ENCODE data around the gene PCP4. TPM values are rescaled to one million over a fixed set of nuclear protein-coding genes. Genes with fewer than 3 reads are reported as not detected.

PCP4 gene
- total RNA-seq, 4 donors from 2014 or later = not detected

DNA sequence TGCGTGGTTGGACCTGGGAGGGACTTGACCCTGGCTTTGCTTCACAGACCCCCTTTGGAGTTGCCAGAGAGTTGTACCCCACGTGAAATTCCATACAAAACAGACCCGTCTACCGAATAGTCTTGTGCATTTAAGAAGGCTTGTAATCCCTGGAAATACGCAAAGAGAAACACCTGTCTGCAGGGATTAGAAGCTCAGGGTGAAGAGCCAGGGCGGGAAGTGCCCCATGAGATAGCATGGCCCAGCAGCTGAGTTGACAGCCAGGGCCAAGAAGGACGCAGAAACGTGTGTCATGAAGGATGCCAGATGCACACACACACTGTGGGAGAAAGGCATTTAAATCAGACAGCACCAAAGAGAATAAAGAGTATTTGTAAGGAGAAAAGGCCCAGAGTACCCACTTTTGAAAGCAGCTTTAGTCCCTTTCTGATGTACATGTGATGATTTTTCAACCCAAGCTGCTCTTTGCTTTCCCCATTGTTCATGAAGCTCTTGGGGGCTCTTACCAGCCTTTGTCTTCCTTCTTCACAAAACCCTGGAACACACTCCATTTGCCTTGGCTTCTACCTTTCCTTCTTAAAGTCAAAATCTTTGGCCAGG lies 46.6 kb downstream of the PCP4 start:
- Histone ChIP-seq H3K4me1 (no peaks in the 10 kb centered on the region), H3K36me3 (no peaks in the 10 kb centered on the region), H3K4me3 (no peak overlapping the region), H3K27me3 (no peaks in the 10 kb centered on the region), H3K9me3 (no peaks in the 10 kb centered on the region), H3K27ac (no peak overlapping the region)
- intact Hi-C loops (cut with DNase I; ENCODE audit: low total_unique reads) = no loop called here
- in situ Hi-C loops (cut with MboI; ENCODE audit: low sequenced_read_pairs in 4 of 4) = no loop called here
- DNase-seq (no peak), ATAC-seq (no peak)
- TF ChIP-seq POLR2A (IDR thresholded peaks at IDR 0.05) = no peak
- TF ChIP-seq, protein P1, sequence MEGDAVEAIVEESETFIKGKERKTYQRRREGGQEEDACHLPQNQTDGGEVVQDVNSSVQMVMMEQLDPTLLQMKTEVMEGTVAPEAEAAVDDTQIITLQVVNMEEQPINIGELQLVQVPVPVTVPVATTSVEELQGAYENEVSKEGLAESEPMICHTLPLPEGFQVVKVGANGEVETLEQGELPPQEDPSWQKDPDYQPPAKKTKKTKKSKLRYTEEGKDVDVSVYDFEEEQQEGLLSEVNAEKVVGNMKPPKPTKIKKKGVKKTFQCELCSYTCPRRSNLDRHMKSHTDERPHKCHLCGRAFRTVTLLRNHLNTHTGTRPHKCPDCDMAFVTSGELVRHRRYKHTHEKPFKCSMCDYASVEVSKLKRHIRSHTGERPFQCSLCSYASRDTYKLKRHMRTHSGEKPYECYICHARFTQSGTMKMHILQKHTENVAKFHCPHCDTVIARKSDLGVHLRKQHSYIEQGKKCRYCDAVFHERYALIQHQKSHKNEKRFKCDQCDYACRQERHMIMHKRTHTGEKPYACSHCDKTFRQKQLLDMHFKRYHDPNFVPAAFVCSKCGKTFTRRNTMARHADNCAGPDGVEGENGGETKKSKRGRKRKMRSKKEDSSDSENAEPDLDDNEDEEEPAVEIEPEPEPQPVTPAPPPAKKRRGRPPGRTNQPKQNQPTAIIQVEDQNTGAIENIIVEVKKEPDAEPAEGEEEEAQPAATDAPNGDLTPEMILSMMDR (IDR thresholded peaks at IDR 0.05 in 4 of 5, conservative IDR thresholded peaks at IDR 0.05 in 1 of 5) = no peak

DNA sequence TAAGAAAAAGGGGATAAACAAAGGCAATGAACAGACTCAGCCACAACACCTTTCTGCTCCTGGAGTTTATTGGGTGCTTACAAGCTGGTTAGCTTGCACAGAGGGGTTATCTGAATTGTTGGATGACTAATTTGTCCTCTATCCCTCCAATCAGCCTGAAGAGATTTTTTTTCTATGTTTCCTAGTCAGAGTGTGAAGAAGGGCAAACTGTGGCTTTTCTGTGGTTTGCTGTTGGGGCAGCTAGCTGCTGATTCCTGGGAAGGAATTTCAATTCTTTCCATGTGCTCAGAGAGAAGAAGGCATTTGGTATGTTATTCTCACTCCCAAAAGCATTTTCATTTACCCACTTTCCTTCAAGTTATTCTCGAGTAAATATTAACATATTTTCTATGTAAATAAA lies 48.6 kb downstream of the PCP4 start:
- Histone ChIP-seq H3K36me3 (no peaks in the 10 kb centered on the region), H3K4me3 (no peak overlapping the region), H3K4me1 (no peaks in the 10 kb centered on the region), H3K27me3 (no peaks in the 10 kb centered on the region), H3K27ac (no peak overlapping the region), H3K9me3 (no peaks in the 10 kb centered on the region)
- TF ChIP-seq, protein P1 (IDR thresholded peaks at IDR 0.05 in 4 of 5, conservative IDR thresholded peaks at IDR 0.05 in 1 of 5) = no peak
- no peak for TF ChIP-seq POLR2A (IDR thresholded peaks at IDR 0.05)
- DNase-seq (no peak), ATAC-seq (no peak)
- in situ Hi-C loops (cut with MboI; ENCODE audit: low sequenced_read_pairs in 4 of 4) (no loop called here), intact Hi-C loops (cut with DNase I; ENCODE audit: low total_unique reads) (no loop called here)

DNA sequence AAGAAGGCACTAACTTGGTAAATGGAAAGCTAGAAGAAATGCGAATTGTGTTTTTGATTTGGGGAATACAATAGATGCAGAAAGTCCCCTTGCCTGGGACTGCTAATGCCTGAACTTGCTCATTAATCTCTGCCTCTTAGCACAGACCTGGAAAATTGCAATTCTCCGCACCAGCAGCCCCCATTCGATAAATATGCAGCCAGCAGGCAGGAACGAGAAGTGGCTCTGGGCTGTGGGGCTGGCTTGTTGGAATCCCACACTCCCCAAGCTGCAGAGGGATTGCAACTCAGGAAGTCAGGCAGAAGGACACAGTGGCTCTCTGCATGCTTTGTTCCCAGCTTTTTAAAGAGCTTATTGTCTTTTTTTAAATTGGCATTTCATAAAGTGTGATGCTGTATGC lies 51.3 kb downstream of the PCP4 start:
- ATAC-seq (no peak), DNase-seq (no peak)
- intact Hi-C loops (cut with DNase I; ENCODE audit: low total_unique reads) = no loop called here
- no peaks in the 10 kb centered on the region for H3K4me1 ChIP-seq
- no peaks in the 10 kb centered on the region for H3K9me3 ChIP-seq
- H3K4me3 ChIP-seq = no peak overlapping the region
- in situ Hi-C loops (cut with MboI; ENCODE audit: low sequenced_read_pairs in 4 of 4) = no loop called here
- no peaks in the 10 kb centered on the region for H3K36me3 ChIP-seq
- H3K27me3 ChIP-seq = no peaks in the 10 kb centered on the region
- no peak overlapping the region for H3K27ac ChIP-seq
- TF ChIP-seq POLR2A (IDR thresholded peaks at IDR 0.05) = no peak
- TF ChIP-seq, protein P1 (IDR thresholded peaks at IDR 0.05 in 4 of 5, conservative IDR thresholded peaks at IDR 0.05 in 1 of 5) = no peak

- Histone ChIP-seq H3K4me1 (no peaks in the 10 kb centered on the region), H3K27ac (no peak overlapping the region), H3K27me3 (no peaks in the 10 kb centered on the region), H3K9me3 (no peaks in the 10 kb centered on the region), H3K36me3 (no peaks in the 10 kb centered on the region), H3K4me3 (no peak overlapping the region)
- DNase-seq = no peak
- intact Hi-C loops (cut with DNase I; ENCODE audit: low total_unique reads) (no loop called here), in situ Hi-C loops (cut with MboI; ENCODE audit: low sequenced_read_pairs in 4 of 4) (no loop called here)
- TF ChIP-seq, protein P1 (IDR thresholded peaks at IDR 0.05 in 4 of 5, conservative IDR thresholded peaks at IDR 0.05 in 1 of 5) = no peak
- TF ChIP-seq POLR2A (IDR thresholded peaks at IDR 0.05) = no peak
- ATAC-seq = no peak
These were observed 56.2 kb downstream of the PCP4 start for GRCh38 chr21:39923476-39923875.

All from gastrocnemius medialis (tissue), 4 donors.